Adipose tissue (tissue), 3 donors: ENCODE results near the gene KCNG3. TPM values are rescaled to one million over a fixed set of nuclear protein-coding genes. Genes with fewer than 3 reads are reported as not detected.

ENCODE experiments used
- H3K27ac ChIP-seq: one replicate; pipeline ENCODE4 v1.5.1; 2013; ENCODE audit warnings: low read depth, low read length
- WGBS, 3 donors: extraction: QIAGEN DNeasy Blood & Tissue Kit; methylation state at CpG; one replicate each; pipeline ENCODE4 v1.1.7; 2013; 5-methylcytosine and 5-hydroxymethylcytosine counted together
- polyA plus RNA-seq, 3 donors: library from polyadenylated mRNA; stranded (reverse); fragments of 200-250 nt; gene quantifications; one replicate each; pipeline ENCODE4 v1.2.3, GENCODE V29; 2013
- donor health status: healthy with polysubstance abuse.
- donor health status: Bipolar disorder and iron deficiency.
- donor health status: healthy.

KCNG3 gene
- under 1 TPM in 2 of 3 donors, not detected in 1; 0.04 to 0.05 TPM for polyA plus RNA-seq

GRCh38 chr2:42493468-42494354 is at the start of gene KCNG3:
TSS of gene KCNG3 (minus strand) at chr2:42493982. CDS start at chr2:42493501, 481 bp downstream.
- H3K27ac ChIP-seq: no peak within 1 kb of the TSS
- WGBS, 3 donors: 1 to 4% (median 2%) methylated on average over 68 to 122 of the region's 123 CpGs

GRCh38 chr2:42542871-42543270 is 49.1 kb upstream of the KCNG3 start:
- H3K27ac ChIP-seq: no peak overlapping the region
- 83 to 86% (median 86%) methylated on average over 4 of the region's 4 CpGs for WGBS, 3 donors

- H3K27ac ChIP-seq: no peak overlapping the region
- 89 to 93% (median 90%) methylated on average over 3 of the region's 3 CpGs for WGBS, 3 donors
Measured at GRCh38 chr2:42537493-42537892, 43.7 kb upstream of the KCNG3 start.

- WGBS, 3 donors: 92 to 93% (median 93%) methylated on average over 4 of the region's 4 CpGs
- H3K27ac ChIP-seq: no peak overlapping the region
Measured at GRCh38 chr2:42532397-42532796, 38.6 kb upstream of the KCNG3 start.

- 65 to 78% (median 71%) methylated on average over 13 of the region's 13 CpGs for WGBS, 3 donors
- no peak overlapping the region for H3K27ac ChIP-seq
Measured at GRCh38 chr2:42523341-42523740, 29.6 kb upstream of the KCNG3 start.

- no peak overlapping the region for H3K27ac ChIP-seq
- 42 to 76% (median 55%) methylated on average over 2 of the region's 2 CpGs for WGBS, 3 donors
Measured at GRCh38 chr2:42522035-42522434, 28.3 kb upstream of the KCNG3 start.

GRCh38 chr2:42519624-42520023 is 25.8 kb upstream of the KCNG3 start:
- 72 to 94% (median 91%) methylated on average over 8 of the region's 8 CpGs for WGBS, 3 donors
- H3K27ac ChIP-seq: no peak overlapping the region

- 77 to 89% (median 86%) methylated on average over 4 of the region's 4 CpGs for WGBS, 3 donors
- H3K27ac ChIP-seq: no peak overlapping the region
Measured at GRCh38 chr2:42516418-42516901, 22.7 kb upstream of the KCNG3 start.

GRCh38 chr2:42513252-42513918 is 19.6 kb upstream of the KCNG3 start:
- no peak overlapping the region for H3K27ac ChIP-seq
- 52 to 71% (median 70%) methylated on average over 5 of the region's 5 CpGs for WGBS, 3 donors

GRCh38 chr2:42510608-42511243 is 16.9 kb upstream of the KCNG3 start:
- 18 to 48% (median 19%) methylated on average over 2 of the region's 2 CpGs for WGBS, 3 donors
- no peak overlapping the region for H3K27ac ChIP-seq

- H3K27ac ChIP-seq: no peak overlapping the region
- WGBS, 3 donors: 76 to 92% (median 78%) methylated on average over 6 of the region's 6 CpGs
Measured at GRCh38 chr2:42510191-42510590, 16.4 kb upstream of the KCNG3 start.

GRCh38 chr2:42504364-42505230 is 10.8 kb upstream of the KCNG3 start:
- WGBS, 3 donors: 89 to 90% (median 89%) methylated on average over 10 of the region's 10 CpGs
- no peak overlapping the region for H3K27ac ChIP-seq

GRCh38 chr2:42503291-42503690 is 9.5 kb upstream of the KCNG3 start:
- H3K27ac ChIP-seq: no peak overlapping the region
- WGBS, 3 donors: 53 to 77% (median 74%) methylated on average over 2 of the region's 2 CpGs

GRCh38 chr2:42498497-42498896 is 4.7 kb upstream of the KCNG3 start:
- H3K27ac ChIP-seq: no peak overlapping the region
- 85 to 88% (median 86%) methylated on average over 3 of the region's 3 CpGs for WGBS, 3 donors

GRCh38 chr2:42495611-42496010 is 1.8 kb upstream of the KCNG3 start:
- WGBS, 3 donors: 53 to 67% (median 57%) methylated on average over 6 of the region's 6 CpGs

GRCh38 chr2:42495234-42495581 is 1.4 kb upstream of the KCNG3 start:
- no peak overlapping the region for H3K27ac ChIP-seq
- 0 to 1% (median 0%) methylated on average over 1 of the region's 1 CpG for WGBS, 3 donors

More at GRCh38 chr2:42495611-42496010, 1.8 kb upstream of the KCNG3 start:
- H3K27ac ChIP-seq: no peak overlapping the region

GRCh38 chr2:42494355-42495233 is 812 bp upstream of the KCNG3 start:
- WGBS, 3 donors: 0% methylated on average over 65 of the region's 65 CpGs
- no peak overlapping the region for H3K27ac ChIP-seq
